GM19372 (cell line): ENCODE measurements around the gene CASP10.
"Not testable (repeated sequence)": the region's sequence is repeated elsewhere in the genome, so short reads cannot be mapped to it uniquely, and the experiment has no call there.

Experiments used
- ATAC-seq: cut with Tn5 transposase; IDR thresholded peaks from one replicate; pipeline ENCODE4 v1.9.1; 2021; ENCODE audit warnings: mild to moderate bottlenecking, low read depth, moderate library complexity; ENCODE audit not compliant: unreplicated experiment

Gene CASP10

DNA sequence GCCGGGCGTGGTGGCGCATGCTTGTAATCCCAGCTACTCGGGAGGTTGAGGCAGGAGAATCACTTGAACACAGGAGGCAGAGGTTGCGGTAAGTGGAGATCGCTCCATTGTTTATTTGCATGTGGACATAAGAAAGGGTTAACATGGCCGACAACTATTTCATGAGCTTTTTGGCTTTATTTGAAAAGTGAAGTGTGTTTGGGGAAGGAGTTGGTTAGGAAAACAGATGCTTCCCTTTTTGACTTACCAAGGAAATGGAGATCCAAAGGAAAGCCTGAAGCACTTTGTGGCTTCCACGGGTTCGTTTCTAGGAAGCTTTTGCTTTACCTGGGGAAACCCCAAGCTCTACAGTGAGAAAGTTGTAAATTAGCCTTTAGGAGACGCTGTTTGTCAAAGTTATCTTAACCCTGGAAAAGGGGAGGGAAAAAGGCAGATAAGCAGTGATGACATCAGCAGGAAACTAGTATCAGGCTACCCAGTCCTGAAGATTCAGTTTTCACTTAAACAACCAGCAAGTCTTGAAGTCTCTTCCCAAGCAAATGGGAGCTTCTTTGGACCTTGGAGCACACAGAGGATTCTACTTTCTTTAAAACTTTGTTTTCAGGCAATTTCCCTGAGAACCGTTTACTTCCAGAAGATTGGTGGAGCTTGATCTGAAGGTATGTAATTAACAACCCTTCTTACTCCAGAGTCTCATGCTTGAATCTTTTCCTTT lies at the start of gene CASP10:
CASP10 (plus strand) TSS at position 492 of the 715 bp plus-strand sequence. CDS start 2,637 bp downstream, outside the sequence.
- ATAC-seq = peak; percentile 68

DNA sequence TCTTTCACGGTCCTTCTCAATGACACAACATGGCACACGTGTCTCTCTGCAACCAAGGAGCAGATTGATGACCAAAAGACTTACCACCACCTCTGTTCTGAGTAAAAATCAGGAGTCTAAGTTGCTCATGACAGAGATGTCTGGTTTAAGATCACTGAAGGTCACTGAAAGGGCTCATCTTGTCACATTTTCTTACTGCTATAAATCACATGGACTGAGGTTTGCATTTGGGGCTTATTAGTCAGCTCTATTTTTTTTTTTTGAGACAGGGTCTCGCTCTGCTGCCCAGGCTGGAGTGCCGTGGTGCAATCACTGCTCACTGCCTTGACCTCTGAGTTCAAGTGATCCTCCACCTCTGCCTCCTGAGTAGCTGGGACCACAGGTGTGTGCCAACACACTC lies 47.6 kb upstream of the CASP10 start:
- ATAC-seq = no peak

- ATAC-seq = no peak
Observed at GRCh38 chr2:201136889-201137321, 46.0 kb upstream of the CASP10 start.

DNA sequence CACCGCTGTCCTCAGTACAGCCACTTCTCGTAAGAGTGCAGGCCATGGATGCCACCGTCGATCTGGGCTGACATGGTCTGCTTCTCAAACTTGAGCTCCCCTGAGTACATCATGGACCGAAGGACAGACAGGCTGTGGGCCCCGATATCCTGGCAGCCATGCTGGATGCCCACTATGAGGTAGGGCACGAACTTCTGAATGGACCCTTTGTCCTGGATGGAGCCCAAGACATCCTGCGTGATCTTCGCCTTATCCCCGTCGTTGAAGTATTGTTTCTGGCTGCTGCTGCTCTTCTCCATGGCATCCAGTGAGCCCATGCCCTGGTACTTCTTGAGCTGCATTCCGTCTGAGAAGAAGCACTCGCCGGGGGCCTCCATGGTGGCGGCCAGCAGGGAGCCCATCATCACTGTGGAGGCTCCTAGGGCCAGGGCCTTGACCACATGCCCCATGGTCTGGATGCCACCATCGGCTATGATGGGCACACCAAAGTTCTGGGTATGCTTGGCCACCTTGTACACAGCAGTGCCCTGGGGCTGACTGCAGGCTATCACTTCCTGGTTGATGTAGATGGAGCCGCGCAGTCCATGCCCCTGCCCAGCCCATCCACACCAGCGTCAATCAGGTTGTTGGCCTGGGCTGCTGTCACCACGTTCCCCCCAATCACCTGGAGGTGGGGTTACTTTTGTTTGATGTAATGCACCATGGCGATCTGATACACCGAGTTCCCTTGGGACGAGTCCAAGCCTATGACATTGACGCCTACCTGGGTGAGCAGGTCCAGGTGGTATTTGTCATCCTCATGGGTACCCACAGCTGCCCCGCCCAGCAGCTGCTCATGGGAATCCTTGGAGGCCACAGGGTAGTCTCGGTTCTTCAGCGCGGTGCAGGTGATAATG lies 45.2 kb upstream of the CASP10 start:
- ATAC-seq = no peak

GRCh38 chr2:201138401-201138970 lies 44.5 kb upstream of the CASP10 start:
- no peak for ATAC-seq

GRCh38 chr2:201138986-201139781 lies 43.8 kb upstream of the CASP10 start:
- ATAC-seq = not testable (repeated sequence)

- no peak for ATAC-seq
Observed at GRCh38 chr2:201139836-201140604, 42.9 kb upstream of the CASP10 start.

GRCh38 chr2:201144101-201145051 lies 38.6 kb upstream of the CASP10 start:
- no peak for ATAC-seq

GRCh38 chr2:201148434-201148990 lies 34.4 kb upstream of the CASP10 start:
- ATAC-seq = no peak

- no peak for ATAC-seq
Observed at GRCh38 chr2:201149064-201149820, 33.7 kb upstream of the CASP10 start.

DNA sequence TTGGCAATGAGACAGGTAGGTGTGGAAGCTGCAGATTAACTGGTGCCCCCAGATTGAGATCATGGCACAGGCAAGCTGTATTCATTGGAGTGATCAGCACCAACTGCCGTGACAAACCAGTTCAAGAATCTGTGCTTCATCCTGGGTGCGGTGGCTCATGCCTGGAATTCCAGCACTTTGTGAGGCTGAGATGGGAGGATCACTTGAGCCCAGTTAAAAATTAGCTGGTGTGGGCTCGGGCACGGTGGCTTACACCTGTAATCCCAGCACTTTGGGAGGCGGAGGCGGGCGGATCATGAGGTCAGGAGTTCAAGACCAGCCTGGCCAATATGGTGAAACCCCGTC lies 33.1 kb upstream of the CASP10 start:
- not testable (repeated sequence) for ATAC-seq

DNA sequence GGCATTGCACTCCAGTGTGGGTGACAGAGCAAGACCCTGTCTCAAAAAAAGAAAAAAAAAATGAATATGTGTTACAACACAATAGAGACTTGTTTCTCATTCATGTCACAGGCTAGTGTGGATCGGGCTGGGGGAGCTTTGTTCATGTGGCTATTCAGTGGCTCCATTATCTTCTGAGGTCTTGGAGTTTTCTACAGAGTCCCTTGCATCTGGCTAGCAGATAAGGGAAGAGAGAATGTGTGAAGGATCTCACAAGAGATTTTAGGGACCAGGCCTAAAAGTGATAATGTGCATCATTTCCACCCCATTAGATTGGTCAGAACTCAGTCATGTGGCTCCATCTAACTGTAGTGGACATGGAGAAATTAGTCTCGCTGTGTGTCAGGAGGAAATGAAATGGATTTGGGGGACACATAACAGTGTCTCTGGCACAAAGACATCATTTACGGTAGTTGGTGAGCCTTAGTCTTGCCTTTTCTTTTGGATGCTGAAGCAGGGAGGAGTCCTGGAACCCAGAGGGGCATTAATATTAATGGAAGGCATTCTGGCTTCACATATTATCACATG lies 32.4 kb upstream of the CASP10 start:
- ATAC-seq = no peak

DNA sequence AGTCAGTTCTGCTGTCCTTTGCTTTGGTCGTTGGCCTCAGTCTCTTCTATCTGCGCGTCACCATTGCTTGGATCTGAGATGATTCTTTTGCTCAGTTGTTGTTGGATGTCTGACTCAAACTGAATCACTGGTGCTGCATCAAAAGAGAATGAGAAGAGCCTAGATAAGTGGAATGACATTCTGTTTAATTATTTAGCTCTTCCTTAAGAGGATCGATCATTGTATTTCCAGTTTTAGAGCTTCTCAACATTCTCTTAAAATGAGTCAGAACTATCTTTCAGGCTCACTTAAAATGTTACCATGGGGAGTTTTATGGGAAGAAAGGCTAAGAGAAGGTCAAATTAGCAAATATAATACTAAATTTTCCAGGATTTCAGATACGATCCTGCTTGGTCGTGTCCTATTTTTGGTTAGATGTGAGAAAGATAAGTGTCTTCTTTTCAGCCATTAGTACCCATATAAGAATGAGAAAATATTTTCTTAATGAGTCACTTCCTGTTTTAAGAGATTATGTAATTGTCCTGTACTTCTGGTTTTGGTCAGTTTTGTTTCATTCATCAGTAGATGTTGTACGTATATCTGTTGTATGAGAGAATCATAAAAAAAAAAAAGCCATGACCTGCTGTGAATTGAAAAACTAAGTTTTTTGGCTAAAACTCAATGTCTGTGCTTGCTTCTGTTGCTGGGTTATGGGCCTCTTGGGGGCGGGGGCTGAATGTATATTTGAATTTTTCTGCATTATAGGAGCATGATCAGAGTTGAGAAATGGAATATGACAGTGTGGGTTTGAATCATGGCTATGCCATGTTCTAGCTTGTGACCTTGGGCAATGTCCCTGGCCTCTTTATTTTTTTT lies 31.6 kb upstream of the CASP10 start:
- peak; percentile 83 for ATAC-seq

- ATAC-seq = no peak
Observed at GRCh38 chr2:201152517-201152916, 30.4 kb upstream of the CASP10 start.

DNA sequence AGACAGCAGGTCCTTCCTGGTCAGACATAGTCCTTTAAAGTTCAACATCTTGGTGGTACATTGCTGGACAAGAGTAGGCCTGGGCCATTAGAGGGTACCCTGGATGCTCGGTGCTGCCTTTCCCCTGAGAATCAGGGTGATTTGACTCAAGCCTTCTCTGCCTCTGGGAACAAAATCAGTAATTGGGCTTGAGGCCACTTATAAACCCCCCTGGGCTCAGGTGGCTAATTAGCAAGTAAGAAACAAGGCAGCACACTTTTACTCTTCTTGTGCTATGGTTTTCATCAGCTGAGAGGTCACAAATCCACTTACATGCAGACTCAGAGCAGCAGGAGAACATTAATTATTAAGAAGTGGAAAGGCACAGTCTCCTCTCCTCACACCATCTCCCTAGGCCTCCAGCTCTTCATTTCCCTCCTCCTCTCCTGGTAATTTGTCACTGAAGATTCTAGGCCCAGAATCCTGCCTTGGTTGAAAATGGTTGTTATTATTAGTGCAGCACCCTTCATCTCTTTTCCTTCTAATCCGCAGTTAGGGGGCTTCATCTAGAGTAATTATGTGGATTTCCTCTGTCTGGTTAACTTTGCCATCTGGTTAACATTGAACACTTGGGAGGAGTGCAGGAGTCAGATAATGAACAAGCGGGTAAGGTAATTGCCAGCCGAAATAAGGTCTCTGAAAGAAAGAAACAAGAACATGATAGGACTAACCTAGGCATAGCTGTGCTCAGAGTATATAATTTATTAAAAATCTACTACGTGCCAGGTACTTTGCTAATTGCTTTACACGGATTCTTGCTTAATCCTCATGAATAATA lies 29.7 kb upstream of the CASP10 start:
- no peak for ATAC-seq
